HepG2 (cell line): Measurements from ENCODE around the gene ILKAP. TPM values are rescaled to one million over a fixed set of nuclear protein-coding genes. Genes with fewer than 3 reads are reported as not detected.

Source experiments
- ATAC-seq: fragments of 200-7000 bp; cut with Tn5 transposase; 3 replicates; pipeline ENCODE4 v1.9.1; 2020; ENCODE audit warnings: mild to moderate bottlenecking, moderate library complexity
- BruUV-seq: library from RNA; stranded (reverse); fragments of 400-500 nt; replicated peaks from 2 replicates; lab custom pipeline; 2021; lab: Mats Ljungman, UMichigan
- CTCF ChIA-PET: fragments of 300-600 bp; formaldehyde crosslinking; extraction: SDS; loops from one replicate; lab custom pipeline; 2021; ENCODE audit warnings: low total read pairs, inconsistent platforms, low intra/inter-chr PET ratio; lab: Yijun Ruan, JAX
- POLR2A ChIA-PET: fragments of 350-600 bp; sonication (Branson Sonifier 250); formaldehyde crosslinking; loops from one replicate; lab custom pipeline; 2020; ENCODE audit warnings: antibody characterized with exemption, inconsistent platforms; lab: Yijun Ruan, JAX
- DNase-seq: peaks from one replicate; pipeline ENCODE4 v3.0.0-alpha.2; 2015; ENCODE audit warnings: low spot score
- FAIRE-seq: peaks from 3 replicates; lab custom pipeline; 2011; peaks lifted over from hg19 to GRCh38; lab: Jason Lieb, UNC
- H2AFZ ChIP-seq: one replicate; pipeline ENCODE4 v1.6.1; 2011; ENCODE audit warnings: low read length, inconsistent platforms
- H3K27ac ChIP-seq: fragments of 300-600 bp; 3 replicates; pipeline ENCODE4 v1.8.0; 2011; ENCODE audit warnings: mixed run types, mild to moderate bottlenecking, mixed read lengths, low read length, inconsistent platforms; ENCODE audit not compliant: insufficient read depth; ENCODE audit errors: extremely low read length
- H3K27me3 ChIP-seq, 2 experiments: fragments of 200-600 bp in 1 of 2; 2 replicates in 1 of 2; 3 replicates in 1 of 2; pipeline versions ENCODE4 v1.6.0 to v1.8.0; 2011; ENCODE audit warnings: low read length in 2 of 2, mild to moderate bottlenecking in 2 of 2, moderate library complexity in 2 of 2, inconsistent platforms in 1 of 2; ENCODE audit not compliant: insufficient read depth in 2 of 2, control insufficient read depth in 1 of 2
- H3K36me3 ChIP-seq, 2 experiments: fragments of 200-600 bp in 1 of 2; replicated peaks in 1 of 2; 2 replicates in 1 of 2; 3 replicates in 1 of 2; pipeline versions ENCODE4 v1.5.1 to v1.8.0; 2011; ENCODE audit warnings: low read length in 2 of 2, inconsistent platforms in 1 of 2; ENCODE audit not compliant: insufficient read depth in 2 of 2, control insufficient read depth in 1 of 2
- H3K4me1 ChIP-seq: 2 replicates; pipeline ENCODE4 v1.5.1; 2012; ENCODE audit warnings: low read length, inconsistent platforms; ENCODE audit not compliant: insufficient read depth
- H3K4me2 ChIP-seq: 2 replicates; pipeline ENCODE4 v1.6.0; 2011; ENCODE audit warnings: low read depth, low read length, inconsistent platforms
- H3K4me3 ChIP-seq, 3 experiments: fragments of 200-600 bp in 1 of 3; sonication (generic), shearing (Covaris generic) in 1 of 3; replicated peaks in 1 of 3; 2 replicates each; pipeline ENCODE4 v1.5.1; 2011 to 2016; ENCODE audit warnings: low read length in 3 of 3, inconsistent platforms in 2 of 3, low read depth in 2 of 3, mild to moderate bottlenecking in 2 of 3, control low read depth in 1 of 3, mixed read lengths in 1 of 3; ENCODE audit not compliant: insufficient read depth in 1 of 3
- H3K79me2 ChIP-seq: one replicate; pipeline ENCODE4 v1.6.1; 2011; ENCODE audit warnings: low read length, inconsistent platforms; ENCODE audit not compliant: insufficient read depth
- H3K9ac ChIP-seq: 2 replicates; pipeline ENCODE4 v1.6.0; 2011; ENCODE audit warnings: mild to moderate bottlenecking, low read depth, low read length, inconsistent platforms; ENCODE audit not compliant: insufficient read depth
- H3K9me3 ChIP-seq: 2 replicates; pipeline ENCODE4 v1.5.1; 2012; ENCODE audit warnings: mild to moderate bottlenecking, low read length
- H4K20me1 ChIP-seq: 2 replicates; pipeline ENCODE4 v1.6.0; 2011; ENCODE audit warnings: inconsistent platforms, mild to moderate bottlenecking, low read length, moderate library complexity; ENCODE audit not compliant: insufficient read depth
- CBX2 ChIP-seq, 2 experiments: fragments of 200-600 bp in 1 of 2; sonication (generic); formaldehyde crosslinking in 1 of 2; IDR thresholded peaks; 2 replicates each; pipeline versions ENCODE4 v1.7.0 to v1.8.1; 2018 to 2022; ENCODE audit warnings: low read depth in 2 of 2, low read length in 1 of 2, mild to moderate bottlenecking in 1 of 2, missing genetic modification reagents in 1 of 2
- CHD4 ChIP-seq: fragments of 200-600 bp; sonication (generic); IDR thresholded peaks from 2 replicates; pipeline ENCODE4 v1.7.0; 2017; ENCODE audit warnings: mild to moderate bottlenecking, low read length, borderline replicate concordance
- FOXO1 ChIP-seq: sonication (generic); formaldehyde crosslinking; IDR thresholded peaks from 2 replicates; pipeline ENCODE4 v1.4.0; 2020; ENCODE audit warnings: missing genetic modification reagents
- KAT8 ChIP-seq: IDR thresholded peaks from 2 replicates; pipeline ENCODE4 v1.6.1; 2016; ENCODE audit warnings: missing genetic modification reagents, missing compliant biosample characterization
- MTA1 ChIP-seq: sonication (generic); formaldehyde crosslinking; IDR thresholded peaks from 2 replicates; pipeline ENCODE4 v1.4.0; 2020; ENCODE audit warnings: missing genetic modification reagents, mild to moderate bottlenecking, borderline replicate concordance
- POLR2AphosphoS5 ChIP-seq: IDR thresholded peaks from 2 replicates; pipeline ENCODE4 v1.6.1; 2012; ENCODE audit warnings: low read depth, low read length
- PTBP1 ChIP-seq: fragments of 200-400 bp; formaldehyde crosslinking; IDR thresholded peaks from 2 replicates; pipeline ENCODE4 v1.6.1; 2018; ENCODE audit warnings: low read length, low read depth; ENCODE audit not compliant: poor library complexity, severe bottlenecking
- TOPORS ChIP-seq: sonication (generic); formaldehyde crosslinking; IDR thresholded peaks from 2 replicates; pipeline ENCODE4 v1.8.0; 2023; ENCODE audit warnings: mild to moderate bottlenecking, missing genetic modification reagents
- XRCC5 ChIP-seq: fragments of 200-400 bp; formaldehyde crosslinking; optimal IDR thresholded peaks from 2 replicates; pipeline ENCODE3; 2017; ENCODE audit warnings: mild to moderate bottlenecking, low read length
- ZBTB38 ChIP-seq: sonication (generic); formaldehyde crosslinking; IDR thresholded peaks from 2 replicates; pipeline ENCODE4 v1.5.1; 2020; ENCODE audit warnings: mild to moderate bottlenecking, missing genetic modification reagents
- ZBTB4 ChIP-seq: sonication (generic); formaldehyde crosslinking; IDR thresholded peaks from 2 replicates; pipeline ENCODE4 v1.4.0; 2020; ENCODE audit warnings: missing genetic modification reagents, mild to moderate bottlenecking, borderline replicate concordance
- ZBTB43 ChIP-seq: sonication (generic); formaldehyde crosslinking; conservative IDR thresholded peaks from 2 replicates; pipeline ENCODE4 v1.4.0; 2020; ENCODE audit warnings: missing genetic modification reagents
- ZNF274 ChIP-seq: sonication (generic); formaldehyde crosslinking; IDR thresholded peaks from 2 replicates; pipeline ENCODE4 v1.5.1; 2020; ENCODE audit warnings: mild to moderate bottlenecking, missing genetic modification reagents
- WGBS: methylation state at CpG from one replicate; pipeline ENCODE4 v1.1.6; 2017; ENCODE audit warnings: low lambda C conversion rate; 5-methylcytosine and 5-hydroxymethylcytosine counted together
- in situ Hi-C: cut with HindIII; loops from 2 replicates; pipeline ENCODE4 v1.10.0; 2017; ENCODE audit warnings: low pct_unique_long_range_greater_than_20kb; ENCODE audit not compliant: extremely low pct_ligation_motif_present
- intact Hi-C: fragments of 100-400 bp; cut with micrococcal nuclease; formaldehyde crosslinking; loops from one replicate; pipeline ENCODE4 v1.10.0; 2022; ENCODE audit not compliant: unreplicated experiment
- polyA plus RNA-seq, 8 experiments: library from polyadenylated mRNA; depleted of rRNA in 3 of 8; stranded (reverse) in 7 of 8; unstranded in 1 of 8; fragments of >200 nt; fragmentation: Illumina TruSeq in 4 of 8; extraction: Trizol in 4 of 8; gene quantifications; 2 replicates each; pipeline versions ENCODE4 v1.2.1 to v1.2.3, GENCODE V29; 2011 to 2016; ENCODE audit warnings: low read depth in 4 of 8, missing spikeins in 1 of 8, mixed read lengths in 1 of 8; ENCODE audit not compliant: insufficient read depth in 1 of 8
- total RNA-seq, 5 experiments: library from RNA; depleted of rRNA; stranded (reverse); fragments of >200 nt; fragmentation: Illumina TruSeq; extraction: Trizol; gene quantifications; 2 replicates each; pipeline ENCODE4 v1.2.3, GENCODE V29; 2016; ENCODE audit warnings: low read depth in 1 of 5

ILKAP gene
- total and polyA plus RNA-seq, 2 of the 13 experiments (the other 11 are each of a cell fraction or from before 2014, with no cell fraction given): 29.6 to 33.1 TPM

GRCh38 chr2:238240757-238241711 is 37.5 kb upstream of the ILKAP start (continued):
- TF ChIP-seq ZBTB4 (0 out of 2 replicates have a peak, but pooled peaks have one; percentile 49), TOPORS (CRISPR knock-in tag) (no peak), XRCC5 (no peak), ZBTB38 (peak; percentile 31; the same call in 1 of the 2 replicates)

GRCh38 chr2:238239863-238240756 is 36.6 kb upstream of the ILKAP start, which contains the start of gene HES6:
HES6 (minus strand) TSS chr2:238240038; CDS start chr2:238239905, 133 bp downstream.
- H4K20me1 ChIP-seq: no peaks in the 10 kb centered on the region
- peak within 1 kb of the TSS; percentile 61 to 85 (median 74) for H3K4me3 ChIP-seq
- H3K27me3 ChIP-seq: no peaks in the 10 kb centered on the region; a peak in 2 of 5 replicates
- ChIA-PET POLR2A (interaction anchor here (0.6 to 5.2 kb wide), 11 partner anchors 9 to 382 kb away, joined by 3 to 20 read pairs (median 4); partner anchors contain the start of gene ILKAP), CTCF (no interaction called here)
- no peaks in the 10 kb centered on the region for H3K79me2 ChIP-seq
- peak within 1 kb of the TSS; percentile 54 for H3K27ac ChIP-seq
- H3K36me3 ChIP-seq: peaks cover under 1 to 1% of the 10 kb centered on the region in 2 experiments; a peak in 3 of 5 replicates
- peaks cover 57% of the 10 kb centered on the region for H3K4me1 ChIP-seq
- in situ Hi-C loops: no loop called here
- no TSS peak for BruUV-seq
- ATAC-seq (peak; percentile 83), FAIRE-seq (no peak), DNase-seq (peak; percentile 82)
- H3K9me3 ChIP-seq: no peaks in the 10 kb centered on the region
- 23% methylated on average over 65 of the region's 105 CpGs for WGBS
- peak within 1 kb of the TSS; percentile 85 for H3K9ac ChIP-seq
- intact Hi-C loops: loop anchor here (5.0 kb wide), 1 partner anchor 38 kb away; the partner anchor contains the start of gene ILKAP
- H2AFZ ChIP-seq: no peak within 1 kb of the TSS
- H3K4me2 ChIP-seq: peak within 1 kb of the TSS; percentile 87
- TF ChIP-seq ZBTB43 (CRISPR knock-in tag): 0 out of 2 replicates have a peak, but pooled peaks have one; percentile 68
- TF ChIP-seq FOXO1 (CRISPR knock-in tag): no peak
- 0 out of 2 replicates have a peak, but pooled peaks have one; percentile 41 for TF ChIP-seq CHD4
- peak; percentile 43; the same call in 1 of the 2 replicates for TF ChIP-seq ZNF274 (CRISPR knock-in tag)
- peak; percentile 52 for TF ChIP-seq KAT8 (CRISPR knock-in tag)
- TF ChIP-seq MTA1 (CRISPR knock-in tag): 0 out of 2 replicates have a peak, but pooled peaks have one; percentile 49
- TF ChIP-seq CBX2 (IDR thresholded peaks at IDR 0.05; ENCODE audit: low read depth, low read length): no peak
- TF ChIP-seq CBX2 (CRISPR knock-in tag; IDR thresholded peaks at IDR 0.05; ENCODE audit: low read depth): no peak
- peak; percentile 92 for TF ChIP-seq POLR2AphosphoS5
- TF ChIP-seq PTBP1: peak; percentile 18
